Endodermal cell (in vitro differentiated cells): Measurements from ENCODE around the gene ARHGAP44. TPM values are rescaled to one million over a fixed set of nuclear protein-coding genes. Genes with fewer than 3 reads are reported as not detected.

Experiments used
- DNase-seq: peaks from one replicate; pipeline ENCODE4 v3.0.0-alpha.2; 2017
- H3K27ac ChIP-seq: 2 replicates; pipeline ENCODE4 v1.5.1; 2013; ENCODE audit warnings: mild to moderate bottlenecking, low read depth, low read length, moderate library complexity
- H3K27me3 ChIP-seq: 2 replicates; pipeline ENCODE4 v1.6.1; 2013; ENCODE audit warnings: mild to moderate bottlenecking, low read length, moderate library complexity; ENCODE audit not compliant: insufficient read depth, control insufficient read depth, poor library complexity, severe bottlenecking
- H3K36me3 ChIP-seq: 2 replicates; pipeline ENCODE4 v1.7.0; 2013; ENCODE audit warnings: mild to moderate bottlenecking, low read length, moderate library complexity; ENCODE audit not compliant: control insufficient read depth, insufficient read depth
- H3K4me1 ChIP-seq: one replicate; pipeline ENCODE4 v1.7.0; 2013; ENCODE audit warnings: low read length; ENCODE audit not compliant: control insufficient read depth, insufficient read depth
- H3K4me3 ChIP-seq: 2 replicates; pipeline ENCODE4 v1.5.1; 2013; ENCODE audit warnings: mild to moderate bottlenecking, low read length, moderate library complexity
- H3K9ac ChIP-seq: 2 replicates; pipeline ENCODE4 v1.6.1; 2013; ENCODE audit warnings: mild to moderate bottlenecking, low read length, moderate library complexity; ENCODE audit not compliant: poor library complexity, severe bottlenecking; ENCODE audit errors: extremely low read depth
- H3K9me3 ChIP-seq: 2 replicates; pipeline ENCODE4 v1.6.1; 2013; ENCODE audit warnings: mild to moderate bottlenecking, low read length, moderate library complexity; ENCODE audit not compliant: control insufficient read depth
- H3K27ac Mint-ChIP-seq: 2 replicates; pipeline ENCODE4 v1.8.0; 2020; ENCODE audit warnings: mixed read lengths
- H3K27me3 Mint-ChIP-seq: 2 replicates; pipeline ENCODE4 v1.8.0; 2021; ENCODE audit warnings: mild to moderate bottlenecking, mixed read lengths; ENCODE audit not compliant: insufficient read depth
- H3K36me3 Mint-ChIP-seq: 2 replicates; pipeline ENCODE4 v1.8.0; 2020; ENCODE audit warnings: low read depth, mixed read lengths
- H3K4me1 Mint-ChIP-seq: 2 replicates; pipeline ENCODE4 v1.8.0; 2020; ENCODE audit warnings: mixed read lengths
- H3K4me3 Mint-ChIP-seq: 2 replicates; pipeline ENCODE4 v1.8.0; 2020; ENCODE audit warnings: mild to moderate bottlenecking, moderate library complexity, mixed read lengths
- H3K9me3 Mint-ChIP-seq: 2 replicates; pipeline ENCODE4 v1.8.0; 2020; ENCODE audit warnings: mild to moderate bottlenecking, mixed read lengths
- WGBS, 2 experiments: methylation state at CpG; one replicate each; pipeline versions ENCODE4 v1.1.5 to v1.1.7; 2013; ENCODE audit warnings: missing lambda C conversion rate in 2 of 2, mixed read lengths in 1 of 2; ENCODE audit not compliant: insufficient coverage in 1 of 2, insufficient read length in 1 of 2; 5-methylcytosine and 5-hydroxymethylcytosine counted together
- total RNA-seq, 2 donors: library from RNA; stranded (reverse); fragmentation: NEBNext Ultra II Directional in 1 of 2; extraction: Animal tissue kit (Norgen Biotek cat#: 25700) in 1 of 2; gene quantifications; 2 replicates in 1 of 2; 3 replicates in 1 of 2; pipeline ENCODE4 v1.2.1, GENCODE V29; 2021
- TF ChIP-seq, protein P1 (sequence below): fragments of 200-600 bp; sonication (generic); conservative IDR thresholded peaks from 2 replicates; pipeline ENCODE4 v1.5.0; 2021; ENCODE audit warnings: antibody characterized with exemption, mild to moderate bottlenecking

The ARHGAP44 gene
- total RNA-seq, 2 donors from 2014 or later, result 14.2 to 21.9 TPM

DNA sequence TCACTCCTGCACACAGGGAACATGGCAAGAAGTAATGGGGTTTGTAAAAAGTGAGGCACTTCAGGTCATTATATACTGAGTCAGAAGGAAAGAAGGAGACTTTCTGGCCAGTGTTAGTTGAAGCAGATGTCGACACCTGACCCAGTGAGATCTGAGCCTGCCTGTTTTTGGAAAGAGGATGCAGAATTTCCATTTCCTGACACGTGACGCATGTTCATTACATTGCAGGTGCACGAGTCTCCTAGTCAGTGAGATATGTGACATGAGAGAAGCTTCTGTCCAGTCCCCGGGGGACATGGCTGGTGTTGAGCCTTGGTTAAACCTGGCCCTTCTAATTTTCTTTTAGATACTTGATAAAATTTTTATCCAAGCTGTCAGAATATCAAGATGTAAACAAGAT is 166.2 kb downstream of the ARHGAP44 start:
- Histone ChIP-seq H3K4me1 (no peaks in the 10 kb centered on the region), H3K9ac (no peak overlapping the region), H3K27me3 (no peaks in the 10 kb centered on the region), H3K9me3 (peaks cover 7% of the 10 kb centered on the region), H3K36me3 (peaks cover 19% of the 10 kb centered on the region), H3K27ac (no peak overlapping the region), H3K4me3 (no peak overlapping the region)
- H3K27me3 Mint-ChIP-seq, result no peaks in the 10 kb centered on the region
- TF ChIP-seq, protein P1, sequence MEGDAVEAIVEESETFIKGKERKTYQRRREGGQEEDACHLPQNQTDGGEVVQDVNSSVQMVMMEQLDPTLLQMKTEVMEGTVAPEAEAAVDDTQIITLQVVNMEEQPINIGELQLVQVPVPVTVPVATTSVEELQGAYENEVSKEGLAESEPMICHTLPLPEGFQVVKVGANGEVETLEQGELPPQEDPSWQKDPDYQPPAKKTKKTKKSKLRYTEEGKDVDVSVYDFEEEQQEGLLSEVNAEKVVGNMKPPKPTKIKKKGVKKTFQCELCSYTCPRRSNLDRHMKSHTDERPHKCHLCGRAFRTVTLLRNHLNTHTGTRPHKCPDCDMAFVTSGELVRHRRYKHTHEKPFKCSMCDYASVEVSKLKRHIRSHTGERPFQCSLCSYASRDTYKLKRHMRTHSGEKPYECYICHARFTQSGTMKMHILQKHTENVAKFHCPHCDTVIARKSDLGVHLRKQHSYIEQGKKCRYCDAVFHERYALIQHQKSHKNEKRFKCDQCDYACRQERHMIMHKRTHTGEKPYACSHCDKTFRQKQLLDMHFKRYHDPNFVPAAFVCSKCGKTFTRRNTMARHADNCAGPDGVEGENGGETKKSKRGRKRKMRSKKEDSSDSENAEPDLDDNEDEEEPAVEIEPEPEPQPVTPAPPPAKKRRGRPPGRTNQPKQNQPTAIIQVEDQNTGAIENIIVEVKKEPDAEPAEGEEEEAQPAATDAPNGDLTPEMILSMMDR, result no peak
- H3K36me3 Mint-ChIP-seq, result peaks cover 56% of the 10 kb centered on the region
- H3K27ac Mint-ChIP-seq, result no peak overlapping the region
- H3K4me1 Mint-ChIP-seq, result no peaks in the 10 kb centered on the region
- H3K4me3 Mint-ChIP-seq, result no peak overlapping the region
- no peak for DNase-seq
- no peaks in the 10 kb centered on the region for H3K9me3 Mint-ChIP-seq
- WGBS, 2 experiments, result 85 to 88% methylated on average over 5 of the region's 5 CpGs

DNA sequence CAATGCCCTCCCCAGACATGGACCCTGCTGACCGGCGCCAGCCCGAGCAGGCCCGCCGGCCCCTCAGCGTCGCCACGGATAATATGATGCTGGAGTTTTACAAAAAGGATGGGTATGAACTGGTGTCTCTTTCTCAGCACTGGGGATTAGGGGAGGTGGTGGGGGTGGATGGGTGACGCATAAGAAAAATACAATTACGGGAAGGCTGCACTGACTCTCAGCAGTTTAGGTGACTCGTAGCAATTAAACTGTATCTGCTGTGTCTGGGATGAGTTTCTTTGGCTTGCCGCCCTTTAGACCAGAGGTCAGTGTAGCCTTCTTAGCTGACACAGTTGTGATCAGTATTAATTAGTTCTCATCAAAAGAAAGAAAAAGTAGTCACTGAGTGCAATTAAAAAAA is 169.5 kb downstream of the ARHGAP44 start:
- Mint-ChIP-seq H3K36me3 (peaks cover 42% of the 10 kb centered on the region), H3K27me3 (no peaks in the 10 kb centered on the region), H3K27ac (no peak overlapping the region), H3K4me3 (no peak overlapping the region), H3K9me3 (no peaks in the 10 kb centered on the region), H3K4me1 (no peaks in the 10 kb centered on the region)
- Histone ChIP-seq H3K27me3 (no peaks in the 10 kb centered on the region), H3K9me3 (peaks cover 7% of the 10 kb centered on the region), H3K27ac (no peak overlapping the region), H3K9ac (no peak overlapping the region), H3K4me3 (no peak overlapping the region), H3K36me3 (peaks cover 15% of the 10 kb centered on the region), H3K4me1 (no peaks in the 10 kb centered on the region)
- TF ChIP-seq, protein P1, result no peak
- 96 to 100% methylated on average over 3 to 12 of the region's 12 CpGs for WGBS, 2 experiments
- no peak for DNase-seq

DNA sequence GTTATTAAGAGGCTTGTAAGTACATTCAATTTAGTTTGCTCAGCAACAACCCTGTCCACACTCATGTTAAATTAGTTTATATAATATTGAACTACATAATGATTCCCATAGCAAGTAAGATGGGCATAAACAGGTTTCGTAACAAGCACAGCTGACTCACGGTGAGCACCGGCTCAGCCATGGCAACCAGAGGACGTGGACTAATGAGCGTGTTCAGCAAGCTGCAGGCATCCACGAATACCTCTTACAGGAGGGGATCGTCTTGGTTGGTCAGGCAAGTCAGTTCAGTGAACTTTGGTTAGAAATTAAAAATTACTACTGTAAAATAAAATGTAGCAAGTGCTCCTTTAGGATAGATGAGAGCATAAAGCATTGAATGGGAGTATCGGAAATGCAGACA is 170.1 kb downstream of the ARHGAP44 start:
- H3K9me3 Mint-ChIP-seq, result no peaks in the 10 kb centered on the region
- no peak overlapping the region for H3K27ac Mint-ChIP-seq
- DNase-seq, result no peak
- peaks cover 10% of the 10 kb centered on the region for H3K36me3 ChIP-seq
- no peaks in the 10 kb centered on the region for H3K27me3 Mint-ChIP-seq
- no peaks in the 10 kb centered on the region for H3K4me1 ChIP-seq
- H3K4me3 ChIP-seq, result no peak overlapping the region
- TF ChIP-seq, protein P1, result no peak
- H3K27me3 ChIP-seq, result no peaks in the 10 kb centered on the region
- no peak overlapping the region for H3K27ac ChIP-seq
- no peak overlapping the region for H3K9ac ChIP-seq
- no peaks in the 10 kb centered on the region for H3K4me1 Mint-ChIP-seq
- WGBS, 2 experiments, result 85 to 96% methylated on average over 6 to 8 of the region's 8 CpGs
- H3K9me3 ChIP-seq, result peaks cover 7% of the 10 kb centered on the region
- no peak overlapping the region for H3K4me3 Mint-ChIP-seq
- peaks cover 39% of the 10 kb centered on the region for H3K36me3 Mint-ChIP-seq
